ENCODE data around the gene KCNK3.

GRCh38 chr2:26721115-26722032 is 28.9 kb downstream of the KCNK3 start:
- no peak for TF ChIP-seq GATA3 (IDR thresholded peaks at IDR 0.05; ENCODE audit: low read depth, low read length)
- no peak for TF ChIP-seq GATA2 (IDR thresholded peaks at IDR 0.05; ENCODE audit: low read depth, low read length)

Measured in SH-SY5Y (cell line).